OCI-M1 (cell line): ENCODE measurements around the gene CNDP1.

Experiments
- DNase-seq: peaks from one replicate; lab custom pipeline; 2025; lab: John Stamatoyannopoulos, UW

Gene CNDP1

GRCh38 chr18:74587441-74587840 lies 53.1 kb downstream of the CNDP1 start:
- no peak for DNase-seq

- DNase-seq: peak; percentile 53
Measured at GRCh38 chr18:74589021-74589420, 54.7 kb downstream of the CNDP1 start.

GRCh38 chr18:74589811-74590210 lies 55.5 kb downstream of the CNDP1 start:
- DNase-seq: no peak

- no peak for DNase-seq
Measured at GRCh38 chr18:74590671-74591070, 56.4 kb downstream of the CNDP1 start.

- no peak for DNase-seq
Measured at GRCh38 chr18:74595431-74595830, 61.1 kb downstream of the CNDP1 start.

- DNase-seq: peak; percentile 83
Measured at GRCh38 chr18:74597034-74597661, 62.8 kb downstream of the CNDP1 start.

GRCh38 chr18:74597662-74598349 lies 63.5 kb downstream of the CNDP1 start, which contains the start of gene ZNF407:
Gene ZNF407, plus strand, starts transcription at chr18:74597870. Its CDS starts 33,150 bp downstream, at chr18:74631020.
- DNase-seq: peak; percentile 90

- peak; percentile 74 for DNase-seq
Measured at GRCh38 chr18:74598350-74599001, 64.2 kb downstream of the CNDP1 start.

- DNase-seq: no peak
Measured at GRCh38 chr18:74604361-74604760, 70.1 kb downstream of the CNDP1 start.

GRCh38 chr18:74604774-74605173 lies 70.5 kb downstream of the CNDP1 start:
- DNase-seq: no peak

- DNase-seq: no peak
Measured at GRCh38 chr18:74608681-74609080, 74.4 kb downstream of the CNDP1 start.

- DNase-seq: no peak
Measured at GRCh38 chr18:74609535-74609934, 75.2 kb downstream of the CNDP1 start.

- DNase-seq: no peak
Measured at GRCh38 chr18:74610051-74610615, 75.8 kb downstream of the CNDP1 start.

GRCh38 chr18:74610860-74611259 lies 76.6 kb downstream of the CNDP1 start:
- no peak for DNase-seq

- no peak for DNase-seq
Measured at GRCh38 chr18:74611765-74612164, 77.5 kb downstream of the CNDP1 start.

GRCh38 chr18:74613381-74613780 lies 79.1 kb downstream of the CNDP1 start:
- DNase-seq: no peak

GRCh38 chr18:74616494-74616893 lies 82.2 kb downstream of the CNDP1 start:
- DNase-seq: no peak

- DNase-seq: no peak
Measured at GRCh38 chr18:74617486-74617885, 83.2 kb downstream of the CNDP1 start.

- DNase-seq: no peak
Measured at GRCh38 chr18:74622072-74622471, 87.8 kb downstream of the CNDP1 start.

- peak; percentile 16 for DNase-seq
Measured at GRCh38 chr18:74623047-74623816, 88.9 kb downstream of the CNDP1 start.

GRCh38 chr18:74624466-74624865 lies 90.2 kb downstream of the CNDP1 start:
- DNase-seq: no peak

GRCh38 chr18:74625157-74625556 lies 90.9 kb downstream of the CNDP1 start:
- no peak for DNase-seq
